NCI-H446 (cell line): Measurements from ENCODE around the gene RASA1.
"Not testable (repeated sequence)": the region's sequence is repeated elsewhere in the genome, so short reads cannot be mapped to it uniquely, and the experiment has no call there.

ENCODE experiments used
- DNase-seq, 2 experiments: peaks; one replicate each; lab custom pipeline; 2025; lab: John Stamatoyannopoulos, UW

The RASA1 gene

GRCh38 chr5:87282269-87282668 lies 14.6 kb downstream of the RASA1 start:
- no peak for DNase-seq

GRCh38 chr5:87287266-87287665 lies 19.6 kb downstream of the RASA1 start:
- DNase-seq = not testable (repeated sequence)

DNA sequence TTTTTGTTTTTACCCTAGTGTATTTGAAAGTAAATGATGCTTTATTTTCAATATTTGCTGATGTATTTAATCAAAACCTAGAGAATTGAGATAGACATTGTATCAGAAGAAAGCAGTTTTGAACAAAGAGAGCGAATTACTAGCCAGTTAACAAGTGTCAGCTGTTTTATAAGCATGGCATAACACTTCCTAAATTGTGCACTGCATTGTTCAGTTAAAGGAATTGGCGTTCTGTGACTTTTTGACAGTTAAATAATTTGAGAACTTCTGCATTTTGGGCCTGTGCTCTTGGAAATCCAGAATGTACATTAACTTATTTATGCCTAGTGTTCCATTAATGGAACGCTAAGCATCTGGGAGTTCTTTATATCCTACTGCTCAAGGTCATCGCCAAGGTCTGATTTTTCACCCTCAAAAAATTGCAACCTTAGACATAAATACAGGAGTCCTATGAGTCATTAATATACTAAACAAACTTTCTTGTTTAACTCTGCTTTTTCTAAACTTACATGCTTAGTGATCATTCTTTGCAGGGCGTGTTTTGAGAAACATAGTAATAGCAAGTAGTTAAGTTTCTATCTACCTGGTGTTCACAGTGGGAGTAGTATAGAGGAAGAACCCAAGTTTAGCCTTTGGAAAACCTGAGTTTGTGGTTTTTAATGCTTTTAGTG lies 31.1 kb downstream of the RASA1 start:
- no peak for DNase-seq

DNA sequence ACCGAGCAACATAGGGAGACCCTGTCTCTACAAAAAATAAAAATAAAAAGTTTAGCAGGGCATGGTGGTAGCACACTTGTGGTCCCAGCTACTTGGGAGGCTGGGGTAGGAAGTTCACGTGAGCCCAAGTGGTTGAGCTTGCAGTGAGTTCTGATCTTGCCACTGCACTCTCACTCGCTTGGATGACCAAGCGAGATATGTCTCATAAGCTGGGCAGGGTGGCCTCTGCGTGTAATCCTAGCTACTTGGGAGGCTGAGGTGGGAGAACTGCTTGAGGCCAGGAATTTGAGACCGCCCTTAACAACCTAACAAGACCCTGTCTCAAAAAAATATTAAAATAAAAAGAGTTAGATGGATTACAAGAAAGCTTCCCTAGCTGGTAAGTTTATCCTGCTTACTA lies 32.5 kb downstream of the RASA1 start:
- DNase-seq = no peak

- DNase-seq = no peak
Measured at GRCh38 chr5:87300744-87301143, 33.1 kb downstream of the RASA1 start.

GRCh38 chr5:87302061-87302460 lies 34.4 kb downstream of the RASA1 start:
- no peak for DNase-seq

DNA sequence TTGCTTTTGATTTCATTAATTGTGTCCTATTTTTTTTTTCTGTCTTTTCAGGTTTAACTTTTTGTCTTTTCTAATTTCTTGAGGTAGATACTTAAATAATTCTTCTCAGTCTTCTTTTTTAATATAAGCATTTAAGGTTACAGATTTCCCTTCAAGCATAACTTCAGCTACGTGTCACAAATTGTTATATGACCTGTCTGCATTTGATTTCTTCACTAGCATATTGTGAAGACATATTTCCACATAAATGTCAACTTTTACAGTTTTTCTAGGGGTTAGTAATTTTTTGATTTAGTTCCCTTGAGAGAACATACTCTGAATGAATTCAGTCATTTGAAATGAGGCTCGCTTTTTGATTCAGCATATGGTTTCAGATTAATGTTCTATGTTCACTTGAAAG lies 35.6 kb downstream of the RASA1 start:
- DNase-seq = no peak

- DNase-seq = not testable (repeated sequence)
Measured at GRCh38 chr5:87306090-87306489, 38.4 kb downstream of the RASA1 start.

DNA sequence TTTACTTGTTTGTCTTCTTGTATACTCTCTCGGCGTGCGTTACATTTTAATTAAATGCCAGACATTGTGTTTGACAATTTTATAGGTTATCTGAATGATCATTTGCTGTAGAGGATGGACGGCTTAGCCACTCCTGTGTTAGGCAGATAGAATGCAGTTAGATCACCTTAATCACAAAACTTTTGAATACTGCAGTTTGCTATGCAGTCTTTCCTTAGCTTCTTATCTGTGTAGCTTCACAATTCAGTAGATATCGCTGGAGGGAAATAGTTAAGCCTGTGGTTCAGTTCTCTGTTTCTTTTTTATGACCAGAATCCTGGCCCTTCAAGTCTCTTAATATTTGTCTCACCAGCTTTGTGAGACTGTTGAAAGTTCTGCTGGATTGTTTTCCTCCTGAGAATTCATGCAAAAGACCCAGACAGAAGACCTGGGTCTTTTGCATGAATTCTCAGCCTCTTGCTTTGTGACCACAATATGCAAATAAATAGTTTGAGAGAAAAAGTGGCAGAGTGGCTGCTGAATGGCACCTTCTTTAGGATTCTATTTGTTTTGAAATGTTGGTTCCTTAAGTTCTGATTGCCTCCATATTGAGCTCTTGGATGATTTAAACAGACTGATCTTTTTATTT lies 40.2 kb downstream of the RASA1 start:
- no peak for DNase-seq

GRCh38 chr5:87311405-87312279 lies 44.0 kb downstream of the RASA1 start:
- DNase-seq = no peak

DNA sequence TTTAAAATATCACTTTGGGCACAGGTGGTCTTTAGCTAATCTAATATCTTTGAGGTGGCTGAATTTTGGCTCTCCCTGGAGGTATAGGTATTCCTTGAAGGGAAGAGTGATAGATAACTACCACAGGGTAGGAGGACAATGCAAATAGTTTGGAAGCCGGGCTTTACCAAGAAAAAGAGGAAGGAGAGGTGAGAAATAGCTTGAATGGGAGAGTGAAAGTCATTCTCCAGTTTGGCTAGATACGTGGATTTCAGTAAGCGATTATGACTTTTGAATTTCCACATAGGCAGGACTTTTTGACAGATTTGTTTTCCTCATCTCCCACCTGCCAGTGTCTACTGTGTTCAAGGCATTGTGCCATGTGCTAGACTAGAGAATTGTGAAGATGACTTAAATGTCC lies 45.5 kb downstream of the RASA1 start:
- DNase-seq = no peak

DNA sequence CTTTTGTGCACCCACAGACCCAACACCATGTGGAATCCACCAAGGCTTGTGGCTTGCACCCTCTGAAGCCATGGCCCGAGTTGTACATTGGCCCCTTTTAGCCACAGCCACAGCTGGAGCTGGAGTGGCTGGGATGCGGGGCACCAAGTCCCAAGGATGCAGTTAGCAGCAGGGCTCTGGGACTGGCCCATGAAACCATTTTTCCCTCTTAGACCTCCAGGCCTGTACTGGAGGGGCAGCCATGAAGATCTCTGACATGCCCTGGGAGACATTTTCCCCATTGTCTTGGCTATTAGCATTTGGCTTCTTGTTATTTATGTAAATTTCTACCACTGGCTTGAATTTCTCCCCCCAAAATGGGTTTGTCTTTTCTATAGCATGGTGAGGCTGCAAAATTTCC lies 51.8 kb downstream of the RASA1 start:
- DNase-seq = no peak

DNA sequence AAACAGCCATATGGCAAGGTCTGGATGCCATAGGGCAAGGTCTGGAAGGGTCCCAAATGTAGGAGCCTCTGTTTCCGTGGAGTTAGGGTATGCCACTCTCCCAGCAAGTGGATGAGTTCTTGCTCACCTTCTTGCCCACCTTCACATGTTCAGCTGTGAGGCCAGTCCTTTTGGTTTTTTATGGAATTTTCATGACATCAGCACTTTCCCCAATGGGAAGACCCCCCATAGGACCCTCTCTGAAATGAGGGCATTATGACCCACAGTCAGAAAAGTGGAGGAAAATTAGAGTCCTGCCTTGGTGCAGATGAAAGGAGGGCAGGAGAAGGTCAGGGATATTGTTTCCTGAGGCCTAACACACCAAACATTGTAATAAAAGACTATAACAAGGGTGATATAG lies 53.9 kb downstream of the RASA1 start:
- no peak for DNase-seq

DNA sequence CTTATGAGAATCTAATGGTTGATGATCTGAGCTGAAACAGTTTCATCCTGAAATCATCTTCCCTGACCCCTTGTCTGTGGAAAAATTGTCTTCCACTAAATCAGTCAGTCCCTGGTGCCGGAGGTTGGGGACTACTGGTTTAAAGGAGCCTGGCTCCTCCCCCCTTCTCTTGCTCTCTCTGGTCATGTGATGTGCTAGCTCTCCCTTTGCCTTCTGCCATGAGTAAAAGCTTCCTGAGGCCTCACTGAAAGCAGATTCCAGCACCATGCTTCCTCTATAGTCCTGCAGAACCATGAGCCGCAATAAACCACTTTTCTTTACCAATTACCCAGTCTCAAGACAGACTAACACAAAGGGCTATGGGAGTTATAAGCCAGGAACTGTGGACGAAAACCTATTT lies 54.7 kb downstream of the RASA1 start:
- DNase-seq = no peak

DNA sequence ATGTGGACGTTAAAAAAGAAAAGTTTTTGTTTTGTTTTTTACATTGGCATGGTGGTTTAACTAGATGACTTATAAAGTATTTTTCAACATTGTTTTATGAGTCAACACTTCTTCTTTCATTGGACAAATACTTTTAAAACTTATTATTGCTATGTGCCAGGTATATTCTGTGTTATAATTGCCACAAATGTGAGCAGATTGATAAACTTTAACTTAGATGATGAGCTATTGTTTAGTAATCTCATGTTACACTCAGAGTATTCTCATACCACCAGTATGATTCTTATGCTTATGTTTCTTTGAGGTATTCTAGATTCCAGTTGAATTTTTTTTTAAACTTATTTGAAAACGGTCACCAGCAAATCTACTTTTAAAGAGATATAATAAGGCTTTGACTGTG lies 60.3 kb downstream of the RASA1 start:
- no peak for DNase-seq

GRCh38 chr5:87329114-87329513 lies 61.4 kb downstream of the RASA1 start:
- DNase-seq = no peak

DNA sequence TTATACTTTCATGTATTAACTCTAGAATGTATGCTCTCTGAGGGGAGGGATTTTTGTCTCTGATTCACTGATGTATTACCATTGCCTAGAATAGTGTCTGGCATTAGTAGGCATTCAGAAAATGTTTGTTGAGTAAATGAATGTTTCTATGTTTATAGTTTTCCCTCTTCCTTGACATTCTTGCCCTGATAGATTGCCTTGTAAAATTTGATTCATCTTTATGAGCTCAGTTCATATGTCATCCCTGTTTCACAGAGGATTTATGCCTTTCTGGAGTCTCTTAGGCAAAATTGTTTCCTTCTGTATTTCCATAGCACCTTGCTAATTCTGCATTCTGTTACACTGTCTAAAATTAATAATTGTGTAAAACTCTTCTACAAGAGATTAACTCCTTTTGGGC lies 72.3 kb downstream of the RASA1 start:
- DNase-seq = no peak

GRCh38 chr5:87340716-87341115 lies 73.0 kb downstream of the RASA1 start:
- no peak for DNase-seq

GRCh38 chr5:87347272-87347671 lies 79.6 kb downstream of the RASA1 start:
- no peak for DNase-seq

DNA sequence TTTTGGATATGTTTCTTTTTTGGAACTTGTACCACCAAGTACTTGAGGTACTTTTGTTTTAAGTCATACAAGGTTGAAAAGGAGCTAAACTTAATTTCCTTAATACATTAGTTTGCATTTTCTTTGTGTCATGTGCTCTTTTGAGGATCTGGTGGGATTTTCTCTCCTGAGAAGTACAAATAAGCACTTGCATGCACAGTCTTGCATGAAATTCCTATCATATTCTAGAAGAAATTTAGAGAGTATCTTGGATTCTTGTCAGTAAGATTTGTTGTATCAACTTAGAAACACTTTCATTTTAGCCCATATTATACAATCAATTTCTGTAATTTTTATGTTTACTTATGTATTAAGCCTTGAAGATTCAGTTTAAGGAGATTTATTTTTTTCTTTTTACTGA lies 80.2 kb downstream of the RASA1 start:
- no peak for DNase-seq

- no peak for DNase-seq
Measured at GRCh38 chr5:87354496-87354895, 86.8 kb downstream of the RASA1 start.

- DNase-seq = no peak
Measured at GRCh38 chr5:87359106-87359505, 91.4 kb downstream of the RASA1 start.

- no peak for DNase-seq
Measured at GRCh38 chr5:87360132-87360531, 92.4 kb downstream of the RASA1 start.
